GM06990 (cell line): ENCODE results near the gene NMRAL1.

ENCODE experiments used
- DNase-seq: peaks from one replicate; pipeline ENCODE4 v3.0.0-alpha.2; 2011; ENCODE audit not compliant: insufficient read length; ENCODE audit errors: extremely low read depth
- H3K27me3 ChIP-seq: replicated peaks from 2 replicates; pipeline ENCODE4 v1.6.0; 2011; ENCODE audit warnings: low read length; ENCODE audit not compliant: control insufficient read depth, insufficient read depth
- H3K36me3 ChIP-seq: 2 replicates; pipeline ENCODE4 v1.5.1; 2011; ENCODE audit warnings: low read length; ENCODE audit not compliant: control insufficient read depth, insufficient read depth
- H3K4me3 ChIP-seq: replicated peaks from 2 replicates; pipeline ENCODE4 v1.5.1; 2011; ENCODE audit warnings: low read depth, mild to moderate bottlenecking, control low read depth, low read length
- TF ChIP-seq, protein P1 (sequence below): IDR thresholded peaks from 2 replicates; pipeline ENCODE4 v1.5.1; 2011; ENCODE audit warnings: low read length, control low read depth, mild to moderate bottlenecking, inconsistent platforms; ENCODE audit not compliant: insufficient read depth, poor library complexity, severe bottlenecking

The NMRAL1 gene

DNA sequence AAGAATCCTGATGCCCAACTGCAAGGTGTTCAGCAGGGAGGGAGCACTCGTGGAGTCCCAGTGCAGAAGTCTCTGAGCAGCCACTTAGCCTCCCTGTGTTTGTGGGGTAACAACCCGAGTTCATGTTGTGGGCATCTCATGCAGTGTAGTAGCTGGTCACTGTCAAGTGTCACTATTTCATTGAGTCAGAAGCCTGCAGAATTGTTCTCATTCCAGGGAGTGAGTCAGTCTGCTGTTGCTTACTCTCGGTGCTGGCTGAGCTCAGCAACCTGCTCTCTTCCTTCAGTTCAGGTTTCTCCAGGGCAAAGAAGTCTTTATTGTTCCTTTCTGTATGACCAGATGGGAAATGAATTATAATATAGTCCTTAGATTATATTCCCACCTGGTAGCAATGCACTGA, 25.8 kb upstream of the NMRAL1 start:
- DNase-seq, result no peak
- TF ChIP-seq, protein P1, sequence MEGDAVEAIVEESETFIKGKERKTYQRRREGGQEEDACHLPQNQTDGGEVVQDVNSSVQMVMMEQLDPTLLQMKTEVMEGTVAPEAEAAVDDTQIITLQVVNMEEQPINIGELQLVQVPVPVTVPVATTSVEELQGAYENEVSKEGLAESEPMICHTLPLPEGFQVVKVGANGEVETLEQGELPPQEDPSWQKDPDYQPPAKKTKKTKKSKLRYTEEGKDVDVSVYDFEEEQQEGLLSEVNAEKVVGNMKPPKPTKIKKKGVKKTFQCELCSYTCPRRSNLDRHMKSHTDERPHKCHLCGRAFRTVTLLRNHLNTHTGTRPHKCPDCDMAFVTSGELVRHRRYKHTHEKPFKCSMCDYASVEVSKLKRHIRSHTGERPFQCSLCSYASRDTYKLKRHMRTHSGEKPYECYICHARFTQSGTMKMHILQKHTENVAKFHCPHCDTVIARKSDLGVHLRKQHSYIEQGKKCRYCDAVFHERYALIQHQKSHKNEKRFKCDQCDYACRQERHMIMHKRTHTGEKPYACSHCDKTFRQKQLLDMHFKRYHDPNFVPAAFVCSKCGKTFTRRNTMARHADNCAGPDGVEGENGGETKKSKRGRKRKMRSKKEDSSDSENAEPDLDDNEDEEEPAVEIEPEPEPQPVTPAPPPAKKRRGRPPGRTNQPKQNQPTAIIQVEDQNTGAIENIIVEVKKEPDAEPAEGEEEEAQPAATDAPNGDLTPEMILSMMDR, result no peak
- peaks cover 3% of the 10 kb centered on the region; the same call in 1 of the 2 replicates for H3K36me3 ChIP-seq
- H3K27me3 ChIP-seq, result no peaks in the 10 kb centered on the region
- H3K4me3 ChIP-seq, result no peak overlapping the region

DNA sequence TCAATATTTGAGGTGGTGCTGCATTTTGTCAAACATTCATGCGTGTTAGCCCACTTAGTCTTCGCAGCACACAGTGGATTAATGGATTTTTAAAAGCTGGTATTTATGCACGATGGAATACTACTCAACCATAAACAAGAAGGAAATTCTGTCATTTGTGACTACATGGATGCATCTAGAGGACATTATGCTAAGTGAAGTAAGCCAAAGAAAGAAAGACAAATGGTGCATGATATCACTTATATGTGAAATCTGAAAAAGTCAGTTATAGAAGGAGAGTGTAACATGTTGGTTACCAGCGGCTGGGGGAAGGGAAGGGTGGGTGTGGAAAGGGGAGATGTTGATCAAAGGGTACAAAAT, 24.8 kb upstream of the NMRAL1 start:
- H3K36me3 ChIP-seq, result peaks cover 3% of the 10 kb centered on the region; the same call in 1 of the 2 replicates
- TF ChIP-seq, protein P1, result no peak
- no peaks in the 10 kb centered on the region for H3K27me3 ChIP-seq
- no peak for DNase-seq
- H3K4me3 ChIP-seq, result no peak overlapping the region

DNA sequence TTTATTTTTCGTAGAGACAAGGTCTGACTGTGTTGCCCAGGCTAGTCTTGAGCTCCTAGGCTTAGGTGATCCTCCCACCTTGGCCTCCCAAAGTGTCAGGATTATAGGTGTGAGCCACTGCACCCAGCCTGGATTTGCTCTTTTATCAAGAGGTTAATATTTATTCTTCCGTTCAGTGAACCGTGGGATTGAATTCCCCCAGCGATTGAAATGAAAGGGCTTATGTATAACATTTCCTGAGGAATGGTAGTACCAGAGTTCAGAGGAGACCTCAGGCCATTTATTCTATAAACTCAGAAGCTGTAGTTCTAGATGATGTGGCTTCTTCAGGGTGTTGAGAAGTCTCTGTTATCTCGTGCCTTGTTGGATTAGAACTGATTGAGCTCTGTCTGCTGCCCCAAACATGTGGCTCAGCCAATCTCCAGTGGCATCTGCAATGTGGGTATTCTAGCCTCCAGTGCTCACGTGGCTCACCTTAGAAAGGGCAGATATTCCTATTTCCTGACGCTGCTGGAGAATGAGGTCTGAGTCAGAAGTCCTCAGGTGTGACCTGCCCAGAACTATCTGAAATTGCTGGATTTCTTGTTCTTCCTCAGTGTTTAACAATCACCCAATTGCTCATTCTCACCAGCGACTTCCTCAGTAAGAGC, 24.2 kb upstream of the NMRAL1 start:
- TF ChIP-seq, protein P1, result no peak
- no peak for DNase-seq
- Histone ChIP-seq H3K27me3 (no peaks in the 10 kb centered on the region), H3K36me3 (peaks cover 3% of the 10 kb centered on the region; the same call in 1 of the 2 replicates), H3K4me3 (no peak overlapping the region)

DNA sequence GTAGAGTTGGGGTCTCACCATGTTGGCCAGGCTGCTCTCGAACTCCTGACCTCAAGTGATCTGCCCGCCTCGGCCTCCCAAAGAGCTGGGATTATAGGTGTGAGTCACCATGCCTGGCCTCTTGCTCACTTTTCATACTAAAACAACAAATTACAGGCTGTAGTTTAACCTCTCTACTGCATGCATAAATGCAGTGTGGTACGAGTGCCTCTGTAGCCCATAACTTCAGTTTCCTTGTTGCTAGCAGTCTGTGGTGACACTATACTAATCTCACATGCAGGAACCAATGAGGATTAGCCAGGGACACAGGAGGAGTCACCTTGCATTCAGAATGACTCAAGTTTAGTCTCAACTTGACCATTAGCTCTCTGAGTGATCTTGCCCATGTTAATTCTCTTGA, 21.9 kb upstream of the NMRAL1 start:
- Histone ChIP-seq H3K4me3 (no peak overlapping the region), H3K36me3 (0 out of 2 replicates have a peak, but pooled peaks cover 1% of the 10 kb centered on the region)

DNA sequence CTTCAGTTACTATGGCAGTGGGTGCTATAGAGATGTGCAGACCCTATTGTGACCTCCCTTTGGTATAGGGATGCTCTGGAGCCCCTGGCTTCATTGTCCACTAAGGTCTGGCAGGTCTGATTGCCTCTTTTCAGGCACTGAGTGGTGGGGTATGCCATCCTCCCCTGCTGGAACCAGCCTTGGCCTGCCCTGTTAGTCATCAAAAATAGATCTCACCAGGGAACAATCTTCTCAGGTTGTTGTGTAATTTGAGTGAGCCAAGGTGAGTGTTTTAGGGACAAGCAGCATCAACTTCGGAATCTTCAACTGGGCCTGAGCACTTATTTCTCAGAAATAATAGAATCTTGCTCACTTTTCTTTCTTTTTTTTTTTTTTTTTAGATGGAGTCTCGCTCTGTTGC, 21.3 kb upstream of the NMRAL1 start:
- TF ChIP-seq, protein P1, result no peak
- Histone ChIP-seq H3K4me3 (no peak overlapping the region), H3K27me3 (no peaks in the 10 kb centered on the region), H3K36me3 (0 out of 2 replicates have a peak, but pooled peaks cover 1% of the 10 kb centered on the region)
- DNase-seq, result no peak

More for the DNA sequence above, 21.9 kb upstream of the NMRAL1 start:
- no peaks in the 10 kb centered on the region for H3K27me3 ChIP-seq
- TF ChIP-seq, protein P1, result no peak
- no peak for DNase-seq
